Natural killer cell (primary cell): ENCODE data around the gene CREB5. TPM values are rescaled to one million over a fixed set of nuclear protein-coding genes. Genes with fewer than 3 reads are reported as not detected.

Experiments
- ATAC-seq, 3 donors: fragments of 150-1000 bp in 2 of 3; fragments of 200-7000 bp in 1 of 3; cut with Tn5 transposase; 1 replicate in 1 of 3; 2 replicates in 2 of 3; pipeline ENCODE4 v1.10.0; 2021; ENCODE audit warnings: mild to moderate bottlenecking in 2 of 3, moderate library complexity in 2 of 3
- DNase-seq, 2 donors: peaks; one replicate each; pipeline versions ENCODE4 v3.0.0 to v3.0.0-alpha.2; 2013 to 2021; ENCODE audit warnings: mixed read lengths in 1 of 2
- H3K27ac ChIP-seq: one replicate; pipeline ENCODE4 v1.5.1; 2013; ENCODE audit warnings: mild to moderate bottlenecking, low read length
- H3K27me3 ChIP-seq: one replicate; pipeline ENCODE4 v1.6.1; 2013; ENCODE audit warnings: low read length; ENCODE audit not compliant: control insufficient read depth, insufficient read depth
- H3K36me3 ChIP-seq: one replicate; pipeline ENCODE4 v1.6.1; 2013; ENCODE audit warnings: low read length; ENCODE audit not compliant: control insufficient read depth, insufficient read depth
- H3K4me1 ChIP-seq: one replicate; pipeline ENCODE4 v1.6.1; 2013; ENCODE audit warnings: low read length; ENCODE audit not compliant: control insufficient read depth, insufficient read depth
- H3K4me3 ChIP-seq: one replicate; pipeline ENCODE4 v1.5.1; 2013; ENCODE audit warnings: low read length
- H3K9me3 ChIP-seq: one replicate; pipeline ENCODE4 v1.6.1; 2013; ENCODE audit warnings: low read length; ENCODE audit not compliant: control insufficient read depth, insufficient read depth
- H3K27ac Mint-ChIP-seq, 2 donors: one replicate each; pipeline ENCODE4 v1.8.0; 2022; ENCODE audit warnings: mild to moderate bottlenecking in 2 of 2, mixed read lengths in 2 of 2, moderate library complexity in 1 of 2
- H3K27me3 Mint-ChIP-seq, 2 donors: one replicate each; pipeline ENCODE4 v1.8.0; 2022; ENCODE audit warnings: low read depth in 2 of 2, mixed read lengths in 2 of 2
- H3K36me3 Mint-ChIP-seq: one replicate; pipeline ENCODE4 v1.8.0; 2022; ENCODE audit warnings: mixed read lengths
- H3K4me1 Mint-ChIP-seq, 2 donors: one replicate each; pipeline ENCODE4 v1.8.0; 2022; ENCODE audit warnings: mixed read lengths in 2 of 2
- H3K4me3 Mint-ChIP-seq: one replicate; pipeline ENCODE4 v1.8.0; 2022; ENCODE audit warnings: mild to moderate bottlenecking, moderate library complexity, mixed read lengths
- H3K9me3 Mint-ChIP-seq, 2 donors: one replicate each; pipeline ENCODE4 v1.8.0; 2022; ENCODE audit warnings: mixed read lengths in 2 of 2
- CTCF ChIP-seq: fragments of 200-600 bp; IDR thresholded peaks from one replicate; pipeline ENCODE4 v1.8.0; 2022; ENCODE audit warnings: antibody characterized with exemption
- WGBS: methylation state at CpG from one replicate; pipeline ENCODE4 v1.1.7; 2013; ENCODE audit warnings: missing lambda C conversion rate; ENCODE audit not compliant: insufficient coverage; 5-methylcytosine and 5-hydroxymethylcytosine counted together
- intact Hi-C: fragments of 100-400 bp; cut with micrococcal nuclease; formaldehyde crosslinking; loops from one replicate; pipeline ENCODE4 v1.14.2; 2022
- total RNA-seq, 4 donors: library from RNA; stranded (reverse); fragments of 120-200 nt in 1 of 4; gene quantifications; one replicate each; pipeline versions ENCODE4 v1.2.3 to v1.2.4, GENCODE V29; 2013 to 2022

The CREB5 gene
- total RNA-seq, 3 donors from 2014 or later (not counting 1 experiment from before 2014, with no cell fraction given) = 0.52 to 7.0 (median 0.89) TPM

DNA sequence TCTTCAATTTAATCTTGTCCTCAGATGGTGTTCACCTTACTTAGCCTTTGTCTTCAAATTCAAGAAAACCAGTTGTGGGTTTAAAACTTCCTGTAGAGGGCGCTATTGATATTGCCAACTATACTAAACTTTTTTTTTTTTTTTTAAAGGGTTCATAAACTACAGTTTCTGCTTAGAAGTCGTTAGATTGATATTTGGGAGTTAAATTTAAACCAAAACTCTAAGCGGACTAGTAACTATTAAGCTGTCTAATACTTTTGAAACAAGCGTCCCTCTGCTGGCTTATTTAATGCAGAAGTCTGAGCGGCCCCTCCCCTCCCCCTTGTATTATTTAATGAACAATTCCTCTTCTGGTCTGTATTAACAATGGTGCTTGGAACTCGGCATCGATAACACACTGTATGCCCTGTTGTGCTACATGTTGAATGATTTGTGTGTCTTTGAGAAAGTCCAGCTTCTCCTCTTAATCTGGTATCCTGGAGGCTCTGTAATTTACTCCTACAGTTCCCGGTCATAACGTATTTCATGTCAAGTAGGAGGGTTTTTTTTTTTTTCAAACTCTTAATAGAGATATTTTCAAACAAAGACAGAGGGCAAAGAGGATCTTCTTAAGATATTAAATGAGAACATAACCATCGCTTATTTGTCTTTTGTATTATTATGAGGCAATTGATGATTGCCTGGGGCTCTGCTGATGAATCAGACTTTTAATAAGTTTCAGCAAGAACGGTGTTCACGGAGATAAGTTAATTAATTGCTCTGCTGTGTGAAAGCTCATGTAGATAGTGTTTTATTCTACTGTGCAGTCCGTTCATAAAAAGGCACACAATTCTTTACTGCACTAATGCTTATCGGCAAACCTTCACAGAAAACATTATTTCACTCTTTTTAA is 22.6 kb upstream of the CREB5 start:
- Mint-ChIP-seq H3K36me3 (no peaks in the 10 kb centered on the region), H3K27me3 (peaks cover 34 to 66% of the 10 kb centered on the region in 2 donors), H3K9me3 (no peaks in the 10 kb centered on the region), H3K4me1 (peaks cover 5 to 6% of the 10 kb centered on the region in 2 donors), H3K27ac (no peak overlapping the region), H3K4me3 (no peak overlapping the region)
- intact Hi-C loops = loop anchor here (10.0 kb wide), 1 partner anchor 465 kb away; no protein-coding TSS in a partner anchor
- Histone ChIP-seq H3K9me3 (no peaks in the 10 kb centered on the region), H3K27ac (no peak overlapping the region), H3K4me1 (no peaks in the 10 kb centered on the region), H3K36me3 (no peaks in the 10 kb centered on the region), H3K4me3 (no peak overlapping the region), H3K27me3 (peaks cover 3% of the 10 kb centered on the region)
- ATAC-seq (no peak), DNase-seq (peak in 1 of 2 donors; percentile 52)
- TF ChIP-seq CTCF = peak; percentile 73
- 50% methylated on average over 9 of the region's 14 CpGs for WGBS

GRCh38 chr7:28390426-28390825 is 21.9 kb upstream of the CREB5 start:
- Histone ChIP-seq H3K27ac (no peak overlapping the region), H3K4me1 (no peaks in the 10 kb centered on the region), H3K27me3 (peaks cover 3% of the 10 kb centered on the region), H3K4me3 (no peak overlapping the region), H3K9me3 (no peaks in the 10 kb centered on the region), H3K36me3 (no peaks in the 10 kb centered on the region)
- ATAC-seq (no peak), DNase-seq (no peak)
- intact Hi-C loops = loop anchor here (10.0 kb wide), 1 partner anchor 464 kb away; no protein-coding TSS in a partner anchor
- Mint-ChIP-seq H3K9me3 (no peaks in the 10 kb centered on the region), H3K27me3 (peaks cover 36 to 71% of the 10 kb centered on the region in 2 donors), H3K4me1 (peaks cover 5 to 6% of the 10 kb centered on the region in 2 donors), H3K4me3 (no peak overlapping the region), H3K27ac (no peak overlapping the region), H3K36me3 (no peaks in the 10 kb centered on the region)
- 78% methylated on average over 3 of the region's 3 CpGs for WGBS
- TF ChIP-seq CTCF = no peak

DNA sequence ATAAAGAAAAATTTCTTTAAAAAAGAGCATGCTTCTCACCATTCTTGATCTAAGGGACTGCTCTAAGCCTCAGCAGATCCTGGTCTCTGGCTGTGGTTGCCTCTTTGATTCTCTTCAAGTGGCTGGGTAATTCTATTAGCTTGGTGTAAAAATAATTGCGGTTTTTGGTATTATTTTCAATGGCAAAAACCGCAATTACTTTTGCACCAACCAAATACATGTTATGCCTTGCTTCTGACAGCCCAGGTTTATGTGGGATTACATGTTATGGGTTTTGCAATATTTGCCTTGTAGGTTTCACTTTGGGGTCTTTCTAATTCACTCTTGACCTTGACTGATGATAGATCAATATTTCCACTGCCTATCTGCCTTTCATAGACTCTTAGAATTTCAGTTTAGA is 20.0 kb upstream of the CREB5 start:
- Histone ChIP-seq H3K9me3 (no peaks in the 10 kb centered on the region), H3K27ac (no peak overlapping the region), H3K27me3 (peaks cover 3% of the 10 kb centered on the region), H3K36me3 (no peaks in the 10 kb centered on the region), H3K4me1 (no peaks in the 10 kb centered on the region), H3K4me3 (no peak overlapping the region)
- no CpG with 5 or more reads among the region's 2 CpGs for WGBS
- DNase-seq = no peak
- Mint-ChIP-seq H3K4me3 (no peak overlapping the region), H3K36me3 (no peaks in the 10 kb centered on the region), H3K27ac (no peak overlapping the region), H3K27me3 (peaks cover 35 to 71% of the 10 kb centered on the region in 2 donors), H3K4me1 (peaks cover 5 to 6% of the 10 kb centered on the region in 2 donors), H3K9me3 (no peaks in the 10 kb centered on the region)
- ATAC-seq = no peak
- intact Hi-C loops = loop anchor here (10.0 kb wide), 1 partner anchor 463 kb away; no protein-coding TSS in a partner anchor
- TF ChIP-seq CTCF = no peak
